Measurements from ENCODE around the gene DLG1.

GRCh38 chr3:197137751-197138150, 160.7 kb downstream of the DLG1 start:
- TF ChIP-seq POLR2A (IDR thresholded peaks at IDR 0.05; ENCODE audit: low read length) (no peak), GATA1 (IDR thresholded peaks at IDR 0.05; ENCODE audit: low read depth, low read length) (no peak)
